GM18505 (cell line): ENCODE results near the gene GNG12.

Experiments used
- ATAC-seq: cut with Tn5 transposase; IDR thresholded peaks from one replicate; pipeline ENCODE4 v1.9.1; 2021; ENCODE audit not compliant: unreplicated experiment
- POLR2A ChIP-seq: IDR thresholded peaks from 4 replicates; pipeline ENCODE4 v1.6.1; 2011; ENCODE audit warnings: borderline replicate concordance; ENCODE audit not compliant: insufficient read depth, insufficient read length; ENCODE audit errors: extremely low read depth

GNG12 gene

GRCh38 chr1:67710417-67710816 is 122.8 kb downstream of the GNG12 start:
- no peak for ATAC-seq
- TF ChIP-seq POLR2A, result no peak

DNA sequence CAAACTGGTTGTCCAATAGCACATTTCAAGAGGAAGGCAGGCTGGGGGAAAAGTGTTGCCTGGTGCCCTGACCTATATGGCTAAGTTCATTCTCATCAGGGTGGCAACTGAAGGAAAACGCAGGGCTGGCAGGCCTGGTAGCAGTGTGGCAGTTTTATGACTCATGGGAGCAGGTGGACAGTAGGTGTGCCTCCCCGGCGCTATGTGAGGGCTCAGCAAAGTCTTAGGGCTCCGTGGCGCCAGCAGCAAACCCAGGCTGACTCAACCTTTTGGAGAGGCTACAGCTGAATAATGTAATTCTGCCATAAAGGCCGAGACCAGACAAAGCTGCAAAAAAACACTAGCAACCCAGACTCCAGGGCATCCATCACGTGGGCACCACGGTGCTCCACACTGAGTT is 124.7 kb downstream of the GNG12 start:
- no peak for TF ChIP-seq POLR2A
- ATAC-seq, result no peak

- no peak for ATAC-seq
- no peak for TF ChIP-seq POLR2A
These were observed 127.4 kb downstream of the GNG12 start for GRCh38 chr1:67705735-67706453.

- no peak for ATAC-seq
- TF ChIP-seq POLR2A, result no peak
These were observed 128.9 kb downstream of the GNG12 start for GRCh38 chr1:67704351-67704750.

DNA sequence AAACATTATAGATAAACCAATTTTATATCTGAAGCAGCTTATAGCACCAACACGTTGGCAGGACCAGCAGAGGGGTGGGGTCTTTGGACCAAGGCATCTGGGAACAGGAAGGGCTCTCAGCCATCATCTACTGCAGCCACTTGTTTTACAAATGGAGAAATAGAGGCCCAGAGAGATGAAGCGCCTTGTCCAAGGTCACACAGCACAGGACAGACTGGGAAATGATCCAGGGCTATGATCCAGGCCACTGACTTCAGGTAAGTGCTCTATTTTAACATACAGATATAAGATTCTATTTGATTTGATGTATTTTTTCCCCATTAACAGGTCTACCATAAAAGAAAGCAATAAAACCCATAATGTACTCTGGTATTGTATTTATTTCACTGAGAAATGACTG is 131.4 kb downstream of the GNG12 start:
- TF ChIP-seq POLR2A, result no peak
- ATAC-seq, result no peak

- no peak for ATAC-seq
- TF ChIP-seq POLR2A, result no peak
These were observed 132.4 kb downstream of the GNG12 start for GRCh38 chr1:67700692-67701410.

DNA sequence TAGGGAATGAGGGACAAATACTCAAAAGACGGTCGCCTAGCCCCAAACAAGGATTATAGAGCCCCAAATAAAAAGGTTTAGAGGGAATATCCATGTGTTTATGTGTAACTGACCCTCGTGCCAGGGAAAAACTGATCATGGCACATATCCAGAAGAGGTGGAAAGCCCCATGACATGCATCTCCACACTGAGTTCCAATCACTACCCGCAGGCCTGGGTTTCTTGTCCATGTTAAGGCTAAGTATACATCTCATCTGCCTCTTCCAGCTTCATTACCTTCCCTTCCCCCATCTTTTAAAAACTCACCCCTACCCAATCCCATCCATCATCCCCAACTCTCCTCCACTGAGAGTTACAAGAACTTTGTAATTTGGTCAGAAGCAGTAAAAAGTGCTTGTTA is 133.0 kb downstream of the GNG12 start:
- ATAC-seq, result no peak
- no peak for TF ChIP-seq POLR2A

GRCh38 chr1:67696708-67697107 is 136.6 kb downstream of the GNG12 start:
- no peak for ATAC-seq
- TF ChIP-seq POLR2A, result no peak

- ATAC-seq, result no peak
- no peak for TF ChIP-seq POLR2A
These were observed 137.3 kb downstream of the GNG12 start for GRCh38 chr1:67695963-67696362.

GRCh38 chr1:67691712-67692111 is 141.6 kb downstream of the GNG12 start:
- no peak for TF ChIP-seq POLR2A
- no peak for ATAC-seq

DNA sequence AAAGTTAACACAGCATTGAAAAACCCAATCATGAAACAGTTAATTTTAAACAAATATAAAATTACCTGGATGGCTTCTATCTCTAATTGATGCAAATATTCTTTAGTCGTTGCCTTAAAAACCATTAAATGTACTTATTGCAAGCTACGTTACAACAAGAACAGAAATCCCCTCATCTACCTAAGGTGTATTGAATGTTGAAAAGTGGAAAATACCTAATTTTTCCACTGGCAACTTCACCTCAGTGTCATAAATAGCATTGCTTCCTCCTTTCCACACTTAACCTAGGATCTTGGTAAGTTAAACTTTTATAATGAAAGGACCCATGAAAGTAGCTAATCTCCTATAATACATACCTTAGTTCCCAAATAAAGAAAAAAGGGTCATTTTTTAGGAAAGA is 142.9 kb downstream of the GNG12 start:
- ATAC-seq, result no peak
- TF ChIP-seq POLR2A, result no peak

- no peak for TF ChIP-seq POLR2A
These were observed 143.3 kb downstream of the GNG12 start for GRCh38 chr1:67690018-67690363.

DNA sequence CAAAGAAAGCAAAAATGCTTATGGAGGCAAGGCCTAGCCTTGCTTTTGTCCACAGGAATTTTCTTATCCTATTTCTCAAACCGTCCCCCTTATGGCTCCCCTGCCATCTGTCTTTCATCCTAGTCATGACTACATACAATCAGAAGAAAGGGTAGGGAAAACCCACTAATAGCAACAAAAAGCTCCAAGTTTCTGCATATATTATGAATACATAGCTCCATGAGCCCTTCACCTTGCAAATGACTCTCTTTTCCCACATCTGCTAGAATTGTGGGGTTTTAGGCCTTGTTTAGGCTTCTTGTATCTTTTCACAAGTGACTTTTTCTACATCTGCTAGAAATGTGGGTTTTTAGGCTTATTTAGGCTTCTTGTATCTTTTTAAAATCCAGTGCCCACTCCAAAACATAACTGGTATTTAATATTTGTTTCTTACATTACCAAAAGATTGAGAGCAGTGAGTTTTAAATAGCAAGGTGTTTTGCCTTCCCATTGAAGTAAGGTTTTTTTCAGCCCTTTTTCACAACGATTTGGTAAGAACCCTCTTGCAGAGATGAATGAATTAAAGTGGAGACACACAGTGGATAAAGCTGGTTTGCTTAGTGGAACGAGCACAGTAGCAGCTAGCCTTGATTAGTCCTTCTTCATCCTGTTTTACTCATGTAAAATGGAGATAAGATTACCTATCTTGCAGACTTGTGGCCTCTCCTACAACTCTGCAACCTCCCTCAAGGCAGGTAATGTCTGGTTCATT is 143.8 kb downstream of the GNG12 start:
- no peak for TF ChIP-seq POLR2A
- no peak for ATAC-seq

More at GRCh38 chr1:67690018-67690363, 143.3 kb downstream of the GNG12 start:
- no peak for ATAC-seq
